Measurements from ENCODE around the gene ADGRV1. TPM values are rescaled to one million over a fixed set of nuclear protein-coding genes. Genes with fewer than 3 reads are reported as not detected.
"Not testable (repeated sequence)": the region's sequence is repeated elsewhere in the genome, so short reads cannot be mapped to it uniquely, and the experiment has no call there.

ADGRV1 gene
- total RNA-seq, 2 experiments from 2014 or later = not detected

GRCh38 chr5:90687458-90687857 lies 128.9 kb downstream of the ADGRV1 start:
- H2AFZ ChIP-seq (ENCODE audit: low read length); H4K20me1 ChIP-seq (ENCODE audit: insufficient read depth, low read length); H3K9me2 ChIP-seq (ENCODE audit: insufficient read depth, low read length); H3K79me2 ChIP-seq (ENCODE audit: insufficient read depth, low read depth, low read length); H3K4me3 ChIP-seq (ENCODE audit: low read depth, low read length, poor library complexity, severe bottlenecking); DNase-seq (ENCODE audit: low spot score); H3K36me3 ChIP-seq (ENCODE audit: insufficient read depth, low read length); POLR2A ChIA-PET; H3K4me2 ChIP-seq (ENCODE audit: low read length); H3K4me1 ChIP-seq (ENCODE audit: insufficient read depth, low read length, poor library complexity, severe bottlenecking); intact Hi-C loops (cut with micrococcal nuclease; ENCODE audit: unreplicated experiment); H3K9me3 ChIP-seq (ENCODE audit: low read length); BruUV-seq (replicated peaks); CTCF ChIA-PET (ENCODE audit: unreplicated experiment); H3K27ac ChIP-seq (ENCODE audit: low read depth, low read length, poor library complexity, severe bottlenecking): not testable (repeated sequence)

DNA sequence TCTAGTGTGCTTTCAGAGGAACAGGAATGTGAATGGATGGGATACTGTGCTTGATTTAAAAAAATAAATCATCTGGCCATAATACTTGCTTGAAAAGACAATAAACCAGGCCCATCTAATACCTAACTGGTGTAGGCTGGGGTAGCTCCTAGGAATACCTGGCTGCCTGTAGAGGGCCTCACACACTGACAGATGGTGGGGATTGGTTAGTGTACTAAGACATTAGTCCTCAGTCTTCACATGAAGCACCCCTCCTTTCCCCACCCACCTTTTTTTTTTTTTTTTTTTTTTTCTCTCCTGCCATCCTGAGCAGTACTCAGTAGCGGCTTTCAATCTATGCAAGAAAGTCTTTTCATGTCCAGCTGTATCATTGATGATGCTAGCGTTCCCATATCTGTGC lies 130.5 kb downstream of the ADGRV1 start:
- no peaks in the 10 kb centered on the region for H4K20me1 ChIP-seq (ENCODE audit: insufficient read depth, low read length)
- ChIA-PET POLR2A (no interaction called here), CTCF (ENCODE audit: unreplicated experiment) (no interaction called here)
- no peaks in the 10 kb centered on the region for H3K4me1 ChIP-seq (ENCODE audit: insufficient read depth, low read length, poor library complexity, severe bottlenecking)
- no peak overlapping the region for H3K27ac ChIP-seq (ENCODE audit: low read depth, low read length, poor library complexity, severe bottlenecking)
- H3K79me2 ChIP-seq (ENCODE audit: insufficient read depth, low read depth, low read length) = no peaks in the 10 kb centered on the region
- intact Hi-C loops (cut with micrococcal nuclease; ENCODE audit: unreplicated experiment) = no loop called here
- TF ChIP-seq EZH2phosphoT487 (IDR thresholded peaks at IDR 0.05; ENCODE audit: borderline replicate concordance, low read depth, low read length) = no peak
- TF ChIP-seq, protein P1, sequence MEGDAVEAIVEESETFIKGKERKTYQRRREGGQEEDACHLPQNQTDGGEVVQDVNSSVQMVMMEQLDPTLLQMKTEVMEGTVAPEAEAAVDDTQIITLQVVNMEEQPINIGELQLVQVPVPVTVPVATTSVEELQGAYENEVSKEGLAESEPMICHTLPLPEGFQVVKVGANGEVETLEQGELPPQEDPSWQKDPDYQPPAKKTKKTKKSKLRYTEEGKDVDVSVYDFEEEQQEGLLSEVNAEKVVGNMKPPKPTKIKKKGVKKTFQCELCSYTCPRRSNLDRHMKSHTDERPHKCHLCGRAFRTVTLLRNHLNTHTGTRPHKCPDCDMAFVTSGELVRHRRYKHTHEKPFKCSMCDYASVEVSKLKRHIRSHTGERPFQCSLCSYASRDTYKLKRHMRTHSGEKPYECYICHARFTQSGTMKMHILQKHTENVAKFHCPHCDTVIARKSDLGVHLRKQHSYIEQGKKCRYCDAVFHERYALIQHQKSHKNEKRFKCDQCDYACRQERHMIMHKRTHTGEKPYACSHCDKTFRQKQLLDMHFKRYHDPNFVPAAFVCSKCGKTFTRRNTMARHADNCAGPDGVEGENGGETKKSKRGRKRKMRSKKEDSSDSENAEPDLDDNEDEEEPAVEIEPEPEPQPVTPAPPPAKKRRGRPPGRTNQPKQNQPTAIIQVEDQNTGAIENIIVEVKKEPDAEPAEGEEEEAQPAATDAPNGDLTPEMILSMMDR (conservative IDR thresholded peaks at IDR 0.05; ENCODE audit: low read length) = peak; percentile 39; the same call in 1 of the 2 replicates
- H3K4me3 ChIP-seq (ENCODE audit: low read depth, low read length, poor library complexity, severe bottlenecking) = no peak overlapping the region
- DNase-seq (ENCODE audit: low spot score) = no peak
- H3K9me3 ChIP-seq (ENCODE audit: low read length) = no peaks in the 10 kb centered on the region
- no peaks in the 10 kb centered on the region for H3K36me3 ChIP-seq (ENCODE audit: insufficient read depth, low read length)
- no peak overlapping the region for H3K4me2 ChIP-seq (ENCODE audit: low read length)
- no peak overlapping the region for H2AFZ ChIP-seq (ENCODE audit: low read length)
- BruUV-seq (replicated peaks) = no TSS peak
- H3K9me2 ChIP-seq (ENCODE audit: insufficient read depth, low read length) = no peaks in the 10 kb centered on the region

DNA sequence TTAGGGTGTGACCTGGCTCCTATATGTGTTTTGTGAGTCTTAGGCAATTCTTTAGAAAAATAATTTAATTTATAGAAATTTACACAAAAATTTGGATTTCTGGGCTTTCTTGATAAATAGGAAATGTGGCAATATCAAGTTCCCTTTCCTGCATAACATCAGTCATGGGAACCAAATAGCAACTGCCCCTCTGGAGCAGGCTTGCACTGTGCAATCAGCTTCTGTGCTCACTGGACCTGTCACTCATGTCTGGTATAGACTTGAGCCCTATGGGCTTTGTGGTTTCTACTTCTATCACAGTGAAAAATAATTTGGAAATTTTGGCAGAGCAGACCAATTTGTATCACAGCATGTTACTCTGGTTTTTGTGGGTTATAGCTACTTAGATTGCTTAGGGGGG lies 131.7 kb downstream of the ADGRV1 start:
- H3K79me2 ChIP-seq (ENCODE audit: insufficient read depth, low read depth, low read length) = no peaks in the 10 kb centered on the region
- intact Hi-C loops (cut with micrococcal nuclease; ENCODE audit: unreplicated experiment) = no loop called here
- TF ChIP-seq, protein P1 (conservative IDR thresholded peaks at IDR 0.05; ENCODE audit: low read length) = no peak
- no peak for TF ChIP-seq EZH2phosphoT487 (IDR thresholded peaks at IDR 0.05; ENCODE audit: borderline replicate concordance, low read depth, low read length)
- no peaks in the 10 kb centered on the region for H3K4me1 ChIP-seq (ENCODE audit: insufficient read depth, low read length, poor library complexity, severe bottlenecking)
- H3K9me3 ChIP-seq (ENCODE audit: low read length) = no peaks in the 10 kb centered on the region
- no peaks in the 10 kb centered on the region for H3K36me3 ChIP-seq (ENCODE audit: insufficient read depth, low read length)
- H2AFZ ChIP-seq (ENCODE audit: low read length) = no peak overlapping the region
- no peak overlapping the region for H3K4me3 ChIP-seq (ENCODE audit: low read depth, low read length, poor library complexity, severe bottlenecking)
- BruUV-seq (replicated peaks) = no TSS peak
- no peaks in the 10 kb centered on the region for H4K20me1 ChIP-seq (ENCODE audit: insufficient read depth, low read length)
- ChIA-PET CTCF (ENCODE audit: unreplicated experiment) (no interaction called here), POLR2A (no interaction called here)
- H3K9me2 ChIP-seq (ENCODE audit: insufficient read depth, low read length) = no peaks in the 10 kb centered on the region
- no peak overlapping the region for H3K4me2 ChIP-seq (ENCODE audit: low read length)
- no peak overlapping the region for H3K27ac ChIP-seq (ENCODE audit: low read depth, low read length, poor library complexity, severe bottlenecking)
- DNase-seq (ENCODE audit: low spot score) = no peak
